GM18861 (cell line): ENCODE measurements around the gene CCAR1.
A peak's percentile ranks its signal among the peaks of the same experiment; 100 is the strongest.
"Not testable (repeated sequence)": the region's sequence is repeated elsewhere in the genome, so short reads cannot be mapped to it uniquely, and the experiment has no call there.

Source experiments
- ATAC-seq: cut with Tn5 transposase; IDR thresholded peaks from one replicate; pipeline ENCODE4 v1.9.1; 2021; ENCODE audit not compliant: unreplicated experiment

Gene CCAR1

GRCh38 chr10:68720793-68721672, at the start of gene CCAR1:
Gene CCAR1, plus strand, starts transcription at chr10:68721239. Its CDS starts 1,266 bp downstream, at chr10:68722505.
- peak; percentile 99 for ATAC-seq

- no peak for ATAC-seq
Measured at GRCh38 chr10:68684413-68684812, 36.6 kb upstream of the CCAR1 start.

GRCh38 chr10:68696018-68696417, 25.0 kb upstream of the CCAR1 start:
- no peak for ATAC-seq

GRCh38 chr10:68697106-68697505, 23.9 kb upstream of the CCAR1 start:
- ATAC-seq = no peak

GRCh38 chr10:68700197-68700596, 20.8 kb upstream of the CCAR1 start:
- ATAC-seq = no peak

- ATAC-seq = no peak
Measured at GRCh38 chr10:68705548-68705947, 15.5 kb upstream of the CCAR1 start.

GRCh38 chr10:68708987-68709386, 12.1 kb upstream of the CCAR1 start:
- not testable (repeated sequence) for ATAC-seq

GRCh38 chr10:68713065-68713464, 8.0 kb upstream of the CCAR1 start:
- not testable (repeated sequence) for ATAC-seq

GRCh38 chr10:68717435-68717834, 3.6 kb upstream of the CCAR1 start:
- ATAC-seq = no peak

- no peak for ATAC-seq
Measured at GRCh38 chr10:68721673-68722335, 765 bp downstream of the CCAR1 start.

GRCh38 chr10:68725016-68725415, 4.0 kb downstream of the CCAR1 start:
- no peak for ATAC-seq

- no peak for ATAC-seq
Measured at GRCh38 chr10:68727146-68727545, 6.1 kb downstream of the CCAR1 start.

- ATAC-seq = no peak
Measured at GRCh38 chr10:68732651-68733050, 11.6 kb downstream of the CCAR1 start.

GRCh38 chr10:68734349-68734748, 13.3 kb downstream of the CCAR1 start:
- ATAC-seq = no peak

- ATAC-seq = no peak
Measured at GRCh38 chr10:68735119-68735518, 14.1 kb downstream of the CCAR1 start.

- ATAC-seq = not testable (repeated sequence)
Measured at GRCh38 chr10:68735739-68736138, 14.7 kb downstream of the CCAR1 start.

- ATAC-seq = not testable (repeated sequence)
Measured at GRCh38 chr10:68740676-68741075, 19.6 kb downstream of the CCAR1 start.

- ATAC-seq = no peak
Measured at GRCh38 chr10:68742397-68742796, 21.4 kb downstream of the CCAR1 start.

GRCh38 chr10:68752711-68753350, 31.8 kb downstream of the CCAR1 start:
- ATAC-seq = no peak

- ATAC-seq = no peak
Measured at GRCh38 chr10:68756246-68756645, 35.2 kb downstream of the CCAR1 start.

GRCh38 chr10:68756766-68757165, 35.7 kb downstream of the CCAR1 start:
- ATAC-seq = no peak
